ENCODE results near the gene SEMA7A. TPM values are rescaled to one million over a fixed set of nuclear protein-coding genes. Genes with fewer than 3 reads are reported as not detected.

Gene SEMA7A
- total and polyA plus RNA-seq, 9 donors = 3.8 to 10.4 (median 6.4) TPM

DNA sequence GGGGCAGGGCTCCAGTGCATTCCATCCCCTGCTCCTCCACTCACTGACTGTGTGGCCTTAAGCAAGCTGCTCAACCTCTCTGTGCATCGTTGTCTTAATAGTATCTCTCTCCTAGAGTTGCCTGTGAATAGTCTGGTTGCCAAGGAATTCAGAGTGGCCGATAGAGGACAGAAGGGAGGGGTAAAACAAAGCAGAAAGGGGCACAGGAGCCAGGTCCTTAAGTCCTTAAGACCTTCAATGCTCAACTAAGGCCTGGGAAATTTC is 52.6 kb downstream of the SEMA7A start:
- WGBS (ENCODE audit: insufficient coverage) = 25% methylated on average over 1 of the region's 2 CpGs
- Histone ChIP-seq H3K4me1 (ENCODE audit: control insufficient read depth, insufficient read depth, low read length) (peaks cover 28% of the 10 kb centered on the region), H3K27me3 (ENCODE audit: control insufficient read depth, insufficient read depth, low read length) (peaks cover 3% of the 10 kb centered on the region), H3K9me3 (replicated peaks; ENCODE audit: control insufficient read depth, low read depth, low read length) (no peaks in the 10 kb centered on the region), H3K4me3 (ENCODE audit: low read length) (no peak overlapping the region), H3K36me3 (ENCODE audit: control insufficient read depth, insufficient read depth, low read length) (no peaks in the 10 kb centered on the region), H3K27ac (ENCODE audit: low read length) (no peak overlapping the region)
- no peak for DNase-seq

DNA sequence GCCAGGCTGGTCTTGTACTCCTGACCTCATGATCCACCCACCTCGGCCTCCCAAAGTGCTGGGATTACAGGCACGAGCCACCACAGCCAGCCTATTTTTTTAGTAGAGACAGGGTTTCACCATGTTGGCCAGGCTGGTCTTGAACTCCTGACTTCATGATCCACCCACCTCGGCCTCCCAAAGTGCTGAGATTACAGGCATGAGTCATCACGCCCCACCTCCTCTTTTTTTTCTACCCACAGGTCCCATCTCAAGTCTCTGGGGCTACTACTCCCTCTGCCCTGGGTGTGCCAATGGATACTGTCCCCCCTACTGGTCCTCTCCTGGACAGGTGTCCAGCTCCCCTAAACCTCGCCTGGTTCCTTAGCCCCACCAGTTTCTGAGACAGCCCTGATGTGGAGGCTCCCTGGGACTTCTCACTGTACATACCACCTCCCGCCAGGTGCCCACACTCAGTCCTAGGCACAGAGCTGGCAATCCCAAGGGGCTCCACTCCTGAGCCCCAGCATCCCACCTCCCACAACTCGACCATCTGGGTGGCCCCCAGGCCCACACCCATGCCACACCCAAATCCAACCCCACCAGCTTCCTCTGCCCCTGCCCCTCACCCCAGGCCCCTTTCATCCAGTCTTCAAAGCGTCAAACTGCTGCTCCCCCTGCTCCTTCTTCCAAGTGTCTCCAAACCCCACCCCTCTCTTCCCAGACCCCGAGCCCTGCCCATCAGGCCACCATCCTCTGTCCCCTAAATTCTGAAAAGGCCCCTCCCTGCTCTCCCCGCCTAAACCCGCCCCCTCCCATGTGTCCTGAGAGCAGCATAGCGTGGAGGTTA is 53.2 kb downstream of the SEMA7A start:
- Histone ChIP-seq H3K9me3 (replicated peaks; ENCODE audit: control insufficient read depth, low read depth, low read length) (no peaks in the 10 kb centered on the region), H3K27me3 (ENCODE audit: control insufficient read depth, insufficient read depth, low read length) (peaks cover 3% of the 10 kb centered on the region), H3K27ac (ENCODE audit: low read length) (no peak overlapping the region), H3K4me1 (ENCODE audit: control insufficient read depth, insufficient read depth, low read length) (peaks cover 23% of the 10 kb centered on the region), H3K36me3 (ENCODE audit: control insufficient read depth, insufficient read depth, low read length) (no peaks in the 10 kb centered on the region), H3K4me3 (ENCODE audit: low read length) (no peak overlapping the region)
- 54% methylated on average over 12 of the region's 12 CpGs for WGBS (ENCODE audit: insufficient coverage)
- DNase-seq = peak; percentile 6

DNA sequence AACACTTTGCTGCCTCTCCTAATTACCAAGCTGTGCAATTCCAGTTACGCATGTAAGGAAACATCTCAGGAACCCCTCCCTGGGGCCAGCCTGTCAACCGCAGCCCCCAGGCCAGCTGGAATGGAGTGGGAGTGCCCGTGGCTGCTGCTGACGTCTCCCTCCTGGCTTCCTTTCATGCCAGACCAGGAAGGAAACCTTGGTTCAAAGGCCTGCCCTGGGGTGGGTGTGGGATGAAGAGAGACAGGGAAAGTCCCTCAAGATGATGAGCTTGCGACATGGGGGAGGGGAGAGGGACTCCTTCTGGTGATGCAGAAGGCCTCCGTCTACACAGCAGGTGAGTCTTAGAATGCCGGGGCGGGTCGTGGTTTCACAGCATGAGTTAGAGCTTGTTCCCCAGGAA is 54.9 kb downstream of the SEMA7A start:
- peak; percentile 25 for DNase-seq
- 29% methylated on average over 5 of the region's 9 CpGs for WGBS (ENCODE audit: insufficient coverage)
- no peak overlapping the region for H3K27ac ChIP-seq (ENCODE audit: low read length)
- H3K4me1 ChIP-seq (ENCODE audit: control insufficient read depth, insufficient read depth, low read length) = peaks cover 16% of the 10 kb centered on the region
- no peaks in the 10 kb centered on the region for H3K36me3 ChIP-seq (ENCODE audit: control insufficient read depth, insufficient read depth, low read length)
- H3K27me3 ChIP-seq (ENCODE audit: control insufficient read depth, insufficient read depth, low read length) = peaks cover 16% of the 10 kb centered on the region
- no peaks in the 10 kb centered on the region for H3K9me3 ChIP-seq (replicated peaks; ENCODE audit: control insufficient read depth, low read depth, low read length)
- H3K4me3 ChIP-seq (ENCODE audit: low read length) = no peak overlapping the region

DNA sequence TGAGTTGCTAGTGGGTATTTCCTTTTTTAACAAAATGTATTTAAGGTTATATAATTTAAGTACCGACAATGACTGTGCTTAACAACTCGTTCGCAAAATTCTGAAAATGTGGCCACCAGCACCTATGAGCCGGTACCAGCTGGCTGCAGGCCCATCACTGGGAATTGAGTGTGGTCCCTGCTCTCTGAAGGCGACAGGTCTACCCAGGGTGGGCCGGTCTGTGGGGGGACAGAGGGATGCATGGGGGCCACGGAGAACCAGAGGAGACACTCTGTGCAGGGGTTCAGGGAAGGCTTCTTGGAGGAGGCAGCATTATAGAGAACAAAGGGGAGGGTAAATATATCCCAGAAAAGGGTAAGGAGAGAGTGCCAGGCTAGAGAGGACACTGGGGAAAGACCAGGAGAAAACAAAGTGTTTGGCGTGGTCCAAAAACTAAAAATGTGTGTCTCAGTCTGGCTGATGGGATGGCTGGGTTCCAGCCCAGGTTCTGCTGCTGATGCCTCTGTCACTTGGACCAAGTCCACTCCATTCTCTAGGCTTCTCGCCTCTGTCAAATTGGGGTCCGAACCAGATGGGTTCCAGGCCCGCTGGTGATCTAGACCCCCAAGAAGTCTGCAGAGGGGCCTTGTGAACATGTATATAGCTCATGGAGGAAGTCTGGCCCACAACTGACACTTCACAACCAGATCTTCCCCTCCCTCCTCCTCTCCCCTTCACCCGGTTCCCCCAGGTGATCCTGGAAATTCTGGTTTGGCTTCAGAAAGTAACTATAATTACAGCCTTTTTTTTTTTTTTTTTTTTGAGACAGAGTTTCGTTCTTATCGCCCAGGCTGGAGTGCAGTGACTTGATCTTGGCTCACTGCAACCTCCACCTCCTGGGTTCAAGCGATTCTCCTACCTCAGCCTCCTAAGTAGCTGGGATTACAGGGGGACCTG is 55.7 kb downstream of the SEMA7A start:
- H3K27me3 ChIP-seq (ENCODE audit: control insufficient read depth, insufficient read depth, low read length) = peaks cover 22% of the 10 kb centered on the region
- DNase-seq = peak; percentile 3
- H3K4me3 ChIP-seq (ENCODE audit: low read length) = no peak overlapping the region
- no peaks in the 10 kb centered on the region for H3K9me3 ChIP-seq (replicated peaks; ENCODE audit: control insufficient read depth, low read depth, low read length)
- no peak overlapping the region for H3K27ac ChIP-seq (ENCODE audit: low read length)
- WGBS (ENCODE audit: insufficient coverage) = 84% methylated on average over 8 of the region's 15 CpGs
- peaks cover 21% of the 10 kb centered on the region for H3K4me1 ChIP-seq (ENCODE audit: control insufficient read depth, insufficient read depth, low read length)
- H3K36me3 ChIP-seq (ENCODE audit: control insufficient read depth, insufficient read depth, low read length) = no peaks in the 10 kb centered on the region

DNA sequence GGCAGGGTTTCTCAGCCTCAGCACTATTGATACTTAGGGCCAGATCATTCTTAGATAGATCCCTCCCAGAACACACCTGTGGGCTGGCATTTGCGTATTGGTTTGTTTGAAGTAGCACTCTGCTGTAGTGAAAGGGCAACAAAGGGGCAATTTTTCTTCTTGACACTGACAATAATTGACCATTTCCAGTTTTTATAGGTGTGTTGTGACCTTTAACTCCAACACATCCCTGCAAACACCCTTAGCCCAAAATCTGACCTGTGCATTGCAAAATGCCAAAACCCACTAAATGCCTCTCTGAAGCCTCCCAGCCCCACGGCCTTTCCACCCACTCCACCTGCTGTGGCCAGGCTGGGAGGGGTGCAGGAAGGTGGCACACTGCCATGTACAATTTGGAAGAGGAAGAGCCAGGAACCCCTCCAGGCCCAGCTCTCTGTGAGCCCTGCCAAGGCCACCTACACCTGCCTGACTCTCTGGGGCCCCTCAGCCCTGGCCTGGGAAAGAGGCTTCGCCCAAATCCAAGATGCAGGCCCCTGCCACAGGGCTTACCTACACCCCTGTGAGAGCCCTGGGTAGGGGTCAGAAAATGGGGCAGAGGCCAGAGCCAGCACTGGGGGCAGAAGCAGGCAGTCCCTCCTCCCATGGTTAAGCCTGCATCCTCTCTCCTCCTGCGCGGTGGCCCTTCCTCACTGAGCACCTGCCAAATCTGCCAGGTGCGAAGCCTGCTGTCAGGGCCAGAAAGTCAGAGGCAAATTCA is 56.8 kb downstream of the SEMA7A start:
- 80% methylated on average over 1 of the region's 6 CpGs for whole genome bisulfite sequencing (ENCODE audit: insufficient coverage)
- no peak overlapping the region for H3K4me3 ChIP-seq (ENCODE audit: low read length)
- DNase-seq = no peak

DNA sequence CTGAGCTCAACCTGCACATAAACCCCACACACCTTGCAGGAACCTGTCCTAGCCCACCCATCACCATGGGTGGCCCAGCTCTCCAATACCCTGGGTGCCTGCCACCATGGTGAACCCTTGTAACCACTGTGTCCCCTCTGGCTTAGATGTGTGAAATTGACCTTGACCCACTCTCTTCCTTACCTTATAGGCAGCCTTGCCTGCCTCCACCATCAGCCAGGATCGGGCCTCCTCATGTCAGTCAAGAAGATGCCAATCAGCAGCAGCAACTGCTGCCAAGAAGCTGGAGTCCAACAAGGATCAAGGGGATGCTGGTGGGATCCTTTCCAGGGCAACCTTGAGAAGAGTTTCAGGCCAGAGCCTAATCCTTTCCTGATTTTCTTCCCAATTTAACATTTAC is 57.5 kb downstream of the SEMA7A start:
- Histone ChIP-seq H3K36me3 (ENCODE audit: control insufficient read depth, insufficient read depth, low read length) (no peaks in the 10 kb centered on the region), H3K27ac (ENCODE audit: low read length) (no peak overlapping the region), H3K4me3 (ENCODE audit: low read length) (no peak overlapping the region), H3K9me3 (replicated peaks; ENCODE audit: control insufficient read depth, low read depth, low read length) (no peaks in the 10 kb centered on the region), H3K4me1 (ENCODE audit: control insufficient read depth, insufficient read depth, low read length) (peaks cover 15% of the 10 kb centered on the region), H3K27me3 (ENCODE audit: control insufficient read depth, insufficient read depth, low read length) (peaks cover 30% of the 10 kb centered on the region)
- peak; percentile 5 for DNase-seq
- 88% methylated on average over 1 of the region's 1 CpG for WGBS (ENCODE audit: insufficient coverage)

More for the DNA sequence above, 56.8 kb downstream of the SEMA7A start:
- H3K36me3 ChIP-seq (ENCODE audit: control insufficient read depth, insufficient read depth, low read length) = no peaks in the 10 kb centered on the region
- H3K27me3 ChIP-seq (ENCODE audit: control insufficient read depth, insufficient read depth, low read length) = peaks cover 30% of the 10 kb centered on the region
- H3K9me3 ChIP-seq (replicated peaks; ENCODE audit: control insufficient read depth, low read depth, low read length) = no peaks in the 10 kb centered on the region
- peaks cover 21% of the 10 kb centered on the region for H3K4me1 ChIP-seq (ENCODE audit: control insufficient read depth, insufficient read depth, low read length)
- no peak overlapping the region for H3K27ac ChIP-seq (ENCODE audit: low read length)

DNA sequence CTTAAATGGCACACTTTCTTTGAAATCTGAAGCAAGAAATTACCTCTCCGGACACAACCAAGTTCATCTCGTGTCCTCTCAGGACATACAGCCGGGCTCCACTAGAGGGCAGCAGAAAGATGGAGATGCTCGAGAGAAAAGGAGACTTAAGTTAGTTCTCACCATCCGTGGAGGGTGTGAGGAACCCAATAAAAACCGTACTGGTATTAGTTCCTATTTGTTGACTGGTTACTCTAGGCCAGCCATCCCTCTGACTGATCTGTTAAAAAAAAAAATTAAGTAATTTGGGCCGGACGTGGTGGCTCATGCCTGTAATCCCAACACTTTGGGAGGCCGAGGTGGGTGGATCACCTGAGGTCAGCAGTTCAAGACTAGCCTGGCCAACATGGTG is 58.5 kb downstream of the SEMA7A start:
- no peak overlapping the region for H3K4me3 ChIP-seq (ENCODE audit: low read length)
- DNase-seq = peak; percentile 88
- peaks cover 35% of the 10 kb centered on the region for H3K27me3 ChIP-seq (ENCODE audit: control insufficient read depth, insufficient read depth, low read length)
- H3K9me3 ChIP-seq (replicated peaks; ENCODE audit: control insufficient read depth, low read depth, low read length) = no peaks in the 10 kb centered on the region
- 26% methylated on average over 3 of the region's 9 CpGs for WGBS (ENCODE audit: insufficient coverage)
- peaks cover 15% of the 10 kb centered on the region for H3K4me1 ChIP-seq (ENCODE audit: control insufficient read depth, insufficient read depth, low read length)
- no peak overlapping the region for H3K27ac ChIP-seq (ENCODE audit: low read length)
- H3K36me3 ChIP-seq (ENCODE audit: control insufficient read depth, insufficient read depth, low read length) = no peaks in the 10 kb centered on the region

DNA sequence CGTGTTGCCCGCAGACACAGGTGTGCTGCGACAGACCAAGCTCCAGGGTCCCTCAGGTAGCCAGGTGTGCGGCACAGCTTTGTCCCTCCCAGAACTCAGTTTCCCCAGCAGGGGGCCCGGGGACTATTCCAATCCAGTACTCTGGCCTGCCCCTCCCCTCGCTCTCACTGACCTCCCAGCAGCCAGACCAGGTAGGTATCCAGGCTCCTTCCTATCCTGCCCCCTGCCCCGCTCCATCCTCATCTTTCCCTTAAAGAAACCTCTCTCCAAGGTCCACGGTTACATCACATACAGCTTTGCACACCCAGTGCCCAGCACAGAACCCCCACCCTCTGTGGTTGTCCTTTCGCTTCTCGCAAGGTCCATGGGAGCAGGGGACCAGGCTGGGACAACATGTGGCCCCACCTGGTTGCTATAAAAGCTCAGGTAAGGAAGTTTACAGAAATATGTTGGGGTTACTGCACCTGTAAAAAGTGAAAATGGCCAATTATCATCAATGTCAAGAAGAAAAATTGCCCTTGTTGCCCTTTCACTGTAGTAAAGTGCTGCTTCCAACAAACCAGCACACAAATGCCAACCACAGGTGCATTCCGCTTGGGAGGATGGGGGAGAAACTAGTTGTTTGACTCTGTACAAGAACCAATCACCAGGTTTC is 59.0 kb downstream of the SEMA7A start:
- H3K4me3 ChIP-seq (ENCODE audit: low read length) = peak overlapping the region; percentile 47
- peaks cover 15% of the 10 kb centered on the region for H3K4me1 ChIP-seq (ENCODE audit: control insufficient read depth, insufficient read depth, low read length)
- peaks cover 36% of the 10 kb centered on the region for H3K27me3 ChIP-seq (ENCODE audit: control insufficient read depth, insufficient read depth, low read length)
- no peak for DNase-seq
- no peak overlapping the region for H3K27ac ChIP-seq (ENCODE audit: low read length)
- H3K36me3 ChIP-seq (ENCODE audit: control insufficient read depth, insufficient read depth, low read length) = no peaks in the 10 kb centered on the region
- no peaks in the 10 kb centered on the region for H3K9me3 ChIP-seq (replicated peaks; ENCODE audit: control insufficient read depth, low read depth, low read length)
- WGBS (ENCODE audit: insufficient coverage) = 4% methylated on average over 8 of the region's 11 CpGs

DNA sequence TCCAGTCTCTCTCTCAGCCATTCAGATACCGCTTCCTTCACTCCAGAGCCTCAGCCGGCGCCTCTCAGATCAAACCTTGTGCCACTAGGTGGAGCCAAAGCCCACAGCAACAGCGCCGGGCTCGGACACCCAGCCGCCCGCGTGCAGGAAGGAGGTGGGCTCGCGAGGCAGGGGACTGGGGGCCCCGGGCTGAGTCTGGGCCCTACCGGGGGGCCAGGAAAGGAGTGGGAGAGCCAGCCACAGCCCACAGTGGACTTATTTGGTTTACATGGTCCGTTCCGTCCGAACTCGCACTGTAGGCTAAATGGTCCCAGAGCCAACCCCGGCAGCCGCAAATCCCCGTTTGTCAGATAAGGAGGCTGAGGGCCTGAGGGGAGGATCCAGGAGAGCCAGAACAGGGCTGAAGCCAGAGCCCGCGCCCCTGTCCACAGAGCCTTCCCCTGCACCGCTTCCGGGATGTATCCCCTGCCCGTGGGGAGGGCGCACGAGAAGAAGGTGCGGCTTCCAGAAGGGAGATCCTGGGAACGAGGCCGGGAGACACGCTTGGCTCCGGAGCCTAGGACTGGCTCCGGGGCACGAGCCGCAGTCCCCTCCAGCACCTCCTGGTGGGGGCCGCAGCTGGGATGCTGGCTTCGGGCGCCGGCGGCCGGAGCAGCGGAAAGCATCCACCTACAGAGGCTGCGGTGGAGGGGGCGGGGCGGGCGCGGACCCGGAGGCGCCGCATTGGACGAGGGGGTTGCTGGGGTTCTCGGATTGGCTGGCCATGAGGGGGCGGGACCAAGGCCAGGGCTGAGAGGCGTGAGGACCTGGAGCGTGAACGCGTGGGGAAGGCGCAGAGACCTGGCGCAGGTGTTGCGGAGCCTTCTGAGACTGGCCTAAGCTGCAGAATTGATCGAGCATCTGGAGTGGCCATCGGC is 59.8 kb downstream of the SEMA7A start:
- under 1% methylated on average over 59 of the region's 62 CpGs for WGBS (ENCODE audit: insufficient coverage)
- H3K27ac ChIP-seq (ENCODE audit: low read length) = no peak overlapping the region

More for the DNA sequence above, 59.8 kb downstream of the SEMA7A start:
- Histone ChIP-seq H3K27me3 (ENCODE audit: control insufficient read depth, insufficient read depth, low read length) (peaks cover 36% of the 10 kb centered on the region), H3K36me3 (ENCODE audit: control insufficient read depth, insufficient read depth, low read length) (no peaks in the 10 kb centered on the region), H3K9me3 (replicated peaks; ENCODE audit: control insufficient read depth, low read depth, low read length) (no peaks in the 10 kb centered on the region), H3K4me1 (ENCODE audit: control insufficient read depth, insufficient read depth, low read length) (peaks cover 15% of the 10 kb centered on the region), H3K4me3 (ENCODE audit: low read length) (peak overlapping the region; percentile 47)
- DNase-seq = peak; percentile 93
